Lower leg skin (tissue), 3 donors: ENCODE results near the gene MINDY2.

Experiments
- CTCF ChIP-seq, 3 donors: fragments of 450-650 bp; IDR thresholded peaks; one replicate each; pipeline ENCODE4 v1.5.1; 2016; ENCODE audit warnings: antibody characterized with exemption in 3 of 3, mild to moderate bottlenecking in 3 of 3, moderate library complexity in 2 of 3
- POLR2A ChIP-seq, 2 donors: fragments of 450-650 bp; IDR thresholded peaks; one replicate each; pipeline ENCODE4 v1.6.1; 2016 to 2017; ENCODE audit warnings: antibody characterized with exemption in 2 of 2, mild to moderate bottlenecking in 1 of 2, moderate library complexity in 1 of 2

GRCh38 chr15:58797505-58797904 is 26.4 kb downstream of the MINDY2 start:
- TF ChIP-seq CTCF (IDR thresholded peaks at IDR 0.05): no peak
- TF ChIP-seq POLR2A (IDR thresholded peaks at IDR 0.05): no peak
